GM21619 (cell line): ENCODE measurements around the gene GADD45GIP1.
A peak's percentile ranks its signal among the peaks of the same experiment; 100 is the strongest.
"Not testable (repeated sequence)": the region's sequence is repeated elsewhere in the genome, so short reads cannot be mapped to it uniquely, and the experiment has no call there.

Source experiments
- ATAC-seq: cut with Tn5 transposase; IDR thresholded peaks from one replicate; pipeline ENCODE4 v1.9.1; 2021; ENCODE audit not compliant: unreplicated experiment

The GADD45GIP1 gene

DNA sequence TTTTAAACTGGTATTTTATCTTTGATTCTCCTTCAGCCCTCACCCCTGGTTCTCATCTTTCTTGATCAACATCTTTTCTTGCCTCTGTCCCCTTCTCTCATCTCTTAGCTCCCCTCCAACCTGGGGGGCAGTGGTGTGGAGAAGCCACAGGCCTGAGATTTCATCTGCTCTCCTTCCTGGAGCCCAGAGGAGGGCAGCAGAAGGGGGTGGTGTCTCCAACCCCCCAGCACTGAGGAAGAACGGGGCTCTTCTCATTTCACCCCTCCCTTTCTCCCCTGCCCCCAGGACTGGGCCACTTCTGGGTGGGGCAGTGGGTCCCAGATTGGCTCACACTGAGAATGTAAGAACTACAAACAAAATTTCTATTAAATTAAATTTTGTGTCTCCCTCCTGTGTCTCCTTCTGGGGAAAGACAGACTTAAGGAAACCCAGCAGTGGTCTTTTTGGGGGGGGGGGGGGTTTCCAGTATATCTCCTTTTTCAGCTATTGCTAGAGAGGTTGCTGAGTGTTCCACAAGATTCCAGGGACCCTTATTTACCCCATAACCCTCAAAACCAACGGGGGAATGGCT, 12.8 kb downstream of the GADD45GIP1 start:
- no peak for ATAC-seq

DNA sequence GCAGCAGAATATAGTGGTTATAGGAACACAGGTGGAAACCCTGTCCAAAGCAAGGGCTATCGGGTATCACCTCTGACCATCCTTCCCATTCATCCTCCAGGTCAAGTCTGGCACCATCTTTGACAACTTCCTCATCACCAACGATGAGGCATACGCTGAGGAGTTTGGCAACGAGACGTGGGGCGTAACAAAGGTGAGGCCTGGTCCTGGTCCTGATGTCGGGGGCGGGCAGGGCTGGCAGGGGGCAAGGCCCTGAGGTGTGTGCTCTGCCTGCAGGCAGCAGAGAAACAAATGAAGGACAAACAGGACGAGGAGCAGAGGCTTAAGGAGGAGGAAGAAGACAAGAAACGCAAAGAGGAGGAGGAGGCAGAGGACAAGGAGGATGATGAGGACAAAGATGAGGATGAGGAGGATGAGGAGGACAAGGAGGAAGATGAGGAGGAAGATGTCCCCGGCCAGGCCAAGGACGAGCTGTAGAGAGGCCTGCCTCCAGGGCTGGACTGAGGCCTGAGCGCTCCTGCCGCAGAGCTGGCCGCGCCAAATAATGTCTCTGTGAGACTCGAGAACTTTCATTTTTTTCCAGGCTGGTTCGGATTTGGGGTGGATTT, 13.5 kb downstream of the GADD45GIP1 start:
- no peak for ATAC-seq

DNA sequence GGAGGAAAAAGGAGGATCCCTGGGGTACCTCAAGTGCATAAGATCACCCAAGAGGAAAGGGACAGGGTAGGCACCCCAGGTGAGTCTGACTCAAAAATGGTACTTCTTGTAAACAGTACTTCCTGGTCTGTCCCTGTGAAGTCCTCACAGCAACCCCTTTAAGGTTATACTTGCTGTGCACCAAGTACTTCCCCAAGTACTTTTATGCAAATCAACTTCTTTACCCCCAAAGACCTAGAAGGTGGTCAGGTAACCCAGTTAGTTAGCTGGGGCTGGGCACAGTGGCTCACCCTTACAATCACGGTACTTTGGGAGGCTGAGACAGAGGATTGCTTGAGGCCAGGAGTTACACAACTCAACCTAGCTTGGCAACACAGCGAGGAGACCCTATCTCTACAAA, 16.1 kb downstream of the GADD45GIP1 start:
- ATAC-seq = no peak

DNA sequence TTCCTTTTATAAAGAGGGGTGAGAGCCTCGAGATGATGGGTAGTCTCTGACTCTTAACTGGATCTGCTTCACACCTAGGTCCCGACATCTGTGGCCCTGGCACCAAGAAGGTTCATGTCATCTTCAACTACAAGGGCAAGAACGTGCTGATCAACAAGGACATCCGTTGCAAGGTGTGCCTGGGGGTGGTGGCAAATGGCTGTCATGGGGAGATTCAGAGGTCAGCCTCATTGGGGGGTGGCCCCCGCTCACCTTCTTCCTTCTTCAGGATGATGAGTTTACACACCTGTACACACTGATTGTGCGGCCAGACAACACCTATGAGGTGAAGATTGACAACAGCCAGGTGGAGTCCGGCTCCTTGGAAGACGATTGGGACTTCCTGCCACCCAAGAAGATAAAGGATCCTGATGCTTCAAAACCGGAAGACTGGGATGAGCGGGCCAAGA, 17.0 kb downstream of the GADD45GIP1 start:
- ATAC-seq = no peak

DNA sequence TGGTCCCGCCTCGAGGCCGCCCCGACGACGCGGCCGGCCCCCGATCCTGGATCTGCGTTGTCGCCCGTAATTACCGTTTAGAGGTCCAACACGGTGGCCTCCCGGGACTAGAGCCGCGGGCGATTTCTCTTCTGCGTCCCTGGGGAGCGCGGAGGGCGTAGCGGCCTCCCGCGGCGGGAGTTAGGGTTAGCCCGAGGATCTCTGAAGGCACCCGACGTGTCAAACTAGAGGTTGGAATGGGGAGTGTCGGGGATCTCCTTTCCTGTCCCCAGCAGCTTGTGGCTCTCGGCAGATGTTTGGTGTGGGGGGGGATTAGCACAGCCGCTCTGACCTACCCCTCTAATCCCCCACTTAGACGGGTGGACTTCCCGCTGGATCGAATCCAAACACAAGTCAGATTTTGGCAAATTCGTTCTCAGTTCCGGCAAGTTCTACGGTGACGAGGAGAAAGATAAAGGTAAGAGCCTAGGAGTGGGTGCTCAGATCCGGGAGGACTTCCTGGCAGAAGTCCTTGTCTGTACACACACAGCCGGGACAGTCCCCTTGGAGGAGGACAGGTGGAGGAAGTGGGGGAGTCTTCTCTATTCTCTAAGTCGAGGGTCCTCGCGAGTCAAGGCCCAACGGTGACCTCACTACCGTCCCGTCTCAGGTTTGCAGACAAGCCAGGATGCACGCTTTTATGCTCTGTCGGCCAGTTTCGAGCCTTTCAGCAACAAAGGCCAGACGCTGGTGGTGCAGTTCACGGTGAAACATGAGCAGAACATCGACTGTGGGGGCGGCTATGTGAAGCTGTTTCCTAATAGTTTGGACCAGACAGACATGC, 18.0 kb downstream of the GADD45GIP1 start:
- peak; percentile 4 for ATAC-seq

DNA sequence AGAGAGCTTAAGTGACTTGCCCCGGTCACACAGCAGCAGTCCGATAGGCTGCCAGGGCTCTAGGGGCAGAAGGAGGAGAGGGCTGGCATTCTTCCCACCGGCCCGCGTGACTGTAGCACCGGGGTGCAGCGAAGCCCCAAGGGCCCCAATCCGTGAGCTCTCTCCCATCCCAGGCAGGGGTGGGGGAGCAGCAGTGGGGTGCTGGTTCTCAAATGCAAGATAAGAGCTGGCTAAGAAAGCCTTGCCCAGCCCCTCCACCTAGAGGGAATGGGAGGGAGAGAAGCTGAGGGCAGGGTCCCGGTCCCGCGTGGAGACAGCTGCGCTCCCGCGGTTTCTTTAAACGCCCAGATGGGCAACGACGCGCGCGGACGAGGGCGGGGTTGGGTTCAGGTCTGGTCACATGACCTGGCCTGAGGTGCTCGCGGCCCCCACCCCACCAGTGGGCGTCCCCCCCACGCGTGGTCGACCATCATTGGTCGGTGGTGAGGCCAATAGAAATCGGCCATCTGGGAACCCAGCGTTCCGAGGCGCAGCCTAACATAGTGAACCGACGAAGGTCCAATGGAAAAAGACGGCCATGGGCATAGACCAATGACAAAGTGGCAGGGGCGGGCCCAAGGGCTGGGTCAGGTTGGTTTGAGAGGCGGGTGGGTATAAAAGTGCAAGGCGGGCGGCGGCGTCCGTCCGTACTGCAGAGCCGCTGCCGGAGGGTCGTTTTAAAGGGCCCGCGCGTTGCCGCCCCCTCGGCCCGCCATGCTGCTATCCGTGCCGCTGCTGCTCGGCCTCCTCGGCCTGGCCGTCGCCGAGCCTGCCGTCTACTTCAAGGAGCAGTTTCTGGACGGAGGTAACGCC, 18.9 kb downstream of the GADD45GIP1 start, which contains the start of gene CALR:
TSS of gene CALR (plus strand) at position 683 of the 852 bp plus-strand sequence. CDS start at position 754, 71 bp downstream.
- peak; percentile 82 for ATAC-seq

DNA sequence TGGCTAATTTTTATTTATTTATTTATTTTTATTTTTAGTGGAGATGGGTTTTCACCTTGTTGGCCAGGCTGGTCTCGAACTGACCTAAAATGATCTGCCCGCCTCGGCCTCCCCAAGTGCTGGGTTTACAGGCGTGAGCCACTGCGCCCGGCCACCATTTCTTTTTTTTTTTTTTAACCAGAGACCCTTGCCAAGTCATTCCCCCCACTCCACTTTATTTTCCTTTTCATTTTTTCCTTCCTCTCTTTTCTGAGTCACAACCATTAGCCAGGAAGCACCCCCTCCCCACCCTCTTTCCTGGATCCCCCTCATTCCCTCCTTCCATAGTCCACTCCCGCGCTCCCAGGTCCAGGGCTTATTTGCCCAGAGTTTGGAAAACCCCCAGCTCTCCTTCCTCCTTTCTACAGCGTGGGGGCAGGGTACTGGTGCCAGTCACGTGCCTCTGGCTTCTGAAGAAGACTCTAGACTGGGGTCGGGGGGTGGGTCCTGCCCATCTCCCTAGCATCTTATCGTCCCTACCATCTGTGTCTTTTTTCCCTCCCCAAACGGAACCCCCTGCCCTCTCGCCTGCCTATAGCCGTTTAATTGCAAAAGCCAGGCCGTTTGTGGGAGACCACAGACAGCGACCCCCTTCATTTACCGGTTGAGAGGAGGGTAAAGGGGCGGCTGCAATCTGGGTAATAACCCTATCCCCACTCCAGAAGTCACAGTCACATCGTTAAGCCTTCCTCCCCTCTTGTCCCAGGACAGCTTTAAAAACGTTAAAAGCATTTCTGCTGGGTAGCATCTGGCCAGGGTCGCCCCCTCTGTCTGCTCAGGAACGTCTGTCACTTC, 19.7 kb downstream of the GADD45GIP1 start:
- ATAC-seq = no peak

DNA sequence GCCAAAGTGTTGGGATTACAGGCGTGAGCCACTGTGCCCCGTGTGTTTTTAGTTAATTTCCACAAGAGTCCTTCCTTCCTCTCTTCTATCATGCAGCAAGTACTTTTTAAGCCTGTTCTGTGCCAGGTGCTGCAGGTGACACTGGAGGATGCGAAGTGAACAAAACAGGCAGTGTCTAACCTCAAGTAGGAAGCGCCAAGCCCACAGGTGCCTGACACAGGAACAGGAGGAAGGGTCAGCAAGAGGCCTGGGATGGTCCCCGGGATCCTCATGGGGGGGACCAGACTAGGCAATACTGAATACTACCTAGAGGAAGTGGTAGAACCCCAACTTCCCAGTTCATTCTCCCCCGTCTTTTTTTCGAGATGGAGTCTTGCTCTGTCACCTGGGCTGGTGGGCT, 20.4 kb downstream of the GADD45GIP1 start:
- no peak for ATAC-seq

DNA sequence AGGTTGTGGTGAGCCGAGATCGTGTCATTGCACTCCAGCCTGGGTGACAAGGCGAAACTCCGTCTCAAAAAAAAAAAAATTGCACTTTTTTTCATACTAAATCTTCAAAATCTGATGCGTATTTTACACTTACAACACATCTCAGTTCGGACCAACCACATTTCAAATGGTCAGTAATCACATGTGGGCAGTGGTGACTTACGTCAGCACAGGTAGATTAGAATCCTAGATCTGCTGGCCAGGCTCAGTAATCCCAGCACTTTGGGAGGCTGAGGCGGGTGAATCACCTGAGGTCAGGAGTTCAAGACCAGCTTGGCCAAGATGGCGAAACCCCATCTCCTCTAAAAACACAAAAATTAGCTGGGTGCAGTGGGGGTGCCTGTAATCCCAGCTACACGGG, 22.0 kb downstream of the GADD45GIP1 start:
- ATAC-seq = no peak

DNA sequence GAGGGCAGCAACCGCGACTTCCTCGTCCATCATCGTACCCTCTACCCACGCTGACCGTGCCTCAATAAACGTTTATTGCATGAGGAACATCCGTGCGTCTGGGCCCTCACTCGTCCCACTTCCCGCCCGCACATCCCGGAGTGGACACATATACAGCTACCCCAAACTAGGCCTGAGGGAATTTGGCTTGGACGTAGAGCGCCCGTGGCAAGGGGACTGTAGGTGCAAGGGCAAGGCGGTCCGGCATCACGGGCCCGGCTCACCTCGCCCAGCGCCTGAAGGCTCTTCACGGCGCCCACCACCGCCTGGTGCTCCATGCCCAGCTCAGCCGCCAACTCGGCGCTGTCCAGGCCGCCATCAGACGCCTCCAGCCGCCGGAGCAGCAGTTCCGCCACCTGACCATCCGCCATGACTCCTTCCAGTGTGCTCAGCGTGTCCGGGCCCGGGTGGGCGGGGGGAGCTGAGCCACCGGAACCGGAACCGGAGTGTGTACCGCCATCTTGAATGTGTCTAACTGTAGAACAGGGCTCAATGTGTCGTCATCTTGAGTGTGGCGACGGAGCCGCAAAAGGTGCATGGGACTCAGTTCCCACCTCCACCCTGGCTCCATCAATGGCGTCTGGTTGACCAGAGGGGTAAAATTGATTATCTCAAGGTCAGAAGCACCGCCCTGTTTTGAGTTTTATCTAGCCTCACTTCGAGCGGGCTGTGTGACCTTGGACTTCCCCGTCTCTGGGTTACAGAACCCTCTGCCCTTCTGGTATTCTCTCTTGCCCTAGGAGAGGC, 23.5 kb downstream of the GADD45GIP1 start, which contains the start of gene FARSA:
TSS of gene FARSA (minus strand) at position 425 of the 786 bp plus-strand sequence. CDS start at position 410, 15 bp downstream.
- ATAC-seq = peak; percentile 37

DNA sequence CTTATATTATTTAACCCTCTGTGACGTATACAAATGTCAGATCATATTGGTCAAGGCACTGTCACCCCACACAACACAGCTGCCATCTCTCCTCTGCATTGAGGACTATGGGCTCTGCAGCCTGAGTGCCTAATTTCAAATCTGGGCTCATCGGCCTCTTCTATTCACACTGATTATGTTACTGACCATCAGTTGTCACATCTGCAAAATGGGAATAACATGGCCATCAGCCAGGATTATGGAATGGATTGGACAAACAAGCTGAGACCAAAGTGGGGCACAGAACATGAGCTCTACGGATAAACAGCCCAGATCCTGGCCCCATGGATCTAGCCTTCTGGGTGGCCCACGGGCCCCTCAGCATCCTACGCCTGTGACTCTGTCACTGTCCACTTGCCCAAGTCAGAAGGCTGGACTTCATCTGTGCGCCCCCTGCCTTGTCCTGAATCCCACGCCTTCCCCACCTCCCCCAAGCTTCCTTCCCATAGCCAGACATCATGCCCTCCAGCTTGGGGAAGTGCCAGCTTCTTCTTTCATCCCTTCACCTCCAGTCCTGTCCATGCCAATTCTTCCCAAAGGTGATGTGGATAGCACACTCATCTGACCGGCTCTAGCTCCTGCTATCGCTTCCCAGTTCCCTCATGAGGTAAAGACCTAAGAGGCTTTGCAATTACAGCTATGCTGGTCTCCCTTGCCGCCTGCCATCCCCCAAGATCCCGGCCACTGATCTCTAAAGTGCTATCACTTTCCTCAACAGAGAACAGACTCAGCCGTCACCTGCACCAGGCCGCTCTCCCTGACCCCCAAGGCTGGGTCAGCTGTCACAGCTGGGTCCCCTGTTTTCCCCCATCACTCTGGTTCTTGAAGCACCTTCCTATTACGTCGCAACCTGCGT, 24.4 kb downstream of the GADD45GIP1 start:
- ATAC-seq = no peak

DNA sequence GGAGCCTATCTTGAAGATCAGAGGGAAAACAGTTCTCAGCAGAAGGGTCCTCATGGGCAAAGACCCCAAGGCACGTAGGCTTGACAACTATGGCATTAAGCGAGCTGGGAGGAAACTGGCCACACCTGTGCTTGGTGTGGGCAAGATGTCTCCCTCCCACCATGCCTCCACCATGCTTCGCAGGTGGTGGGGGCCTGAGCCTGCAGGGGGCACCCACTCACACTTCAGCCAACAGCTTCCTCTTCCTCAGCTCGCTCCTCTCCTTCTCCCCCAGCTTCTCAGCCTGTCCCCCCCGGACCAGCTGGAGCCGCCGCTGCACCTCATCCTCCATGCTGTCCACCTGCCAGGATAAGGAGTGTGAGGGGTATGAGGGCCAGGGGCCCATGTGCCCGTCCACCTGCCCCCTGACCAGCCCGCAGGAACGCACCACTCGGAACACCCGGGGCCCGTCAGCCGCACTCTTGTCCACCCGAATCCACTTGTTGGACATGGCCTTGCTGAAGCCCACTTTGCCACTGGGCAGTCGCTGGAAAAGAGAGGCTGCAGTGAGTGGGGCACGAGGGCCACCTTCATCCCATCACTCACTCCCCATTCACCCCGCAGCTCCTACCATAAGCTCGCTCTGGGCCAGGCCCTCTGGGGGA, 26.9 kb downstream of the GADD45GIP1 start:
- no peak for ATAC-seq

DNA sequence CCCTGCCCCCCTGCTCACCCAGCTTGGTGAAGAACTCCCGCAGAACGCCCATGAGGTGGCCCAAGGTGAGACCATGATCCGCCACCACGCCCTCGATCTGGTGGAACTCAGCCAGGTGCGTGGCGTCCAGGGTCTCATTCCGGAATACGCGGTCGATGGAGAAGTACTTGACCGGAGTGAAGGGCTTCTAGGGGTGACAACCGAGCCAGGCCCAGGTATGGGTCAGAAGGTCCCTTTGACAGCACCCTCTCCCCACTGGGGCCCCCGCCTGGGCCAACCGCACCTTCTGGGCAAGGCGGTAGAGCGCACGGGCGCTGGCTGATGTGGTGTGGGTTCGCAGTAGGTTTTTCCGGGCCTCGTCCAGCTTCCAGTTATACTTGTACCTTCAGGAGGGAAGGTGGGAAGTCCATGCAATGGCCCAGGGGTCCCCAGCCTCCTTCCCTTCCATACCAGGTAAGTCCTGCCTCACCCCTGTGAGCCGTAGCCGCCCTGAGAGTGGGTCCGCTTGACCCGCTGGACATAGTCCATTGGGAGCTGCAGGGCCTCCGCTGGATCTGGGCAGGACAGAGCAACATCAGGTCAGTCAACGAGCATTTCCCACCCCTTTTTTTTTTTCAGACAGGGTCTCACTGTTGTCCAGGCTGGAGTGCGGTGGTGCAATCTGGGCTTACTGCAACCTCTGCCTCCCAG, 32.3 kb downstream of the GADD45GIP1 start:
- ATAC-seq = no peak

DNA sequence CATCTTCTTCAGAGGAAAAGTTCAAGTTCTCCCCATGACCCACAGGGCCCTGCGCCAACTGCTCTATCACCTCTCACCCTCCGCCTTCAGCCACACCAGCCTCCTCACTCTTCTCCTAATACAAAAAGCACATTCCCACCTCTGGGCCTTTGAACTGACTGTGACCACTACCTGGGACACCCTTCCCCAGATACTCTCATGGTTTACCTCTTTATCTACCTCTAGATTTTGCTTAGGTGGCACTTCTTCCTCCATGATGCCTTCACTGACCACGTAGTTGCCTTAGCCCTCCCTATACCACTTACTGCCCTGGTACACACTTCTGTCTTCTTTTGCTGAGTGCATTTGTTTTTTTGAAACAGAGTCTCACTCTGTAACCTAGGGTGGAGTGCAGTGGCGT, 34.1 kb downstream of the GADD45GIP1 start:
- ATAC-seq = no peak

DNA sequence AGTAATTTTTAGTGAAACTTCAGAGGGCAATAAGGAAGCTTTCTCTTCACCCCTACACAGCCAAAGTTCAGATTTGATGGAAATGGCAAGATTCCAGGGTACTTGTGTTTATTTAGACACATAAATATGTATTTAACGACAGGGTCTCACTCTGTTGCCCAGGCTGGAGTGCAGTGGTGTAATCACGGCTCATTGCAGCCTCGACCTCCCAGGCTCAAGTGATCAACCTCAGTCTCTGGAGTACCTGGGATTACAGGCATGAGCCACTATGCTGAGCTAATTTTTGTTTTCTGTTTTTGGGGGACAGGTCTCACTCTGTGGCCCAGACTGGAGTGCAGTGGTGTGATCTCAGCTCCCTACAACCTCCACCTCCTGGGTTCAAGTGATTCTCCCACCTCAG, 36.0 kb downstream of the GADD45GIP1 start:
- ATAC-seq = no peak

DNA sequence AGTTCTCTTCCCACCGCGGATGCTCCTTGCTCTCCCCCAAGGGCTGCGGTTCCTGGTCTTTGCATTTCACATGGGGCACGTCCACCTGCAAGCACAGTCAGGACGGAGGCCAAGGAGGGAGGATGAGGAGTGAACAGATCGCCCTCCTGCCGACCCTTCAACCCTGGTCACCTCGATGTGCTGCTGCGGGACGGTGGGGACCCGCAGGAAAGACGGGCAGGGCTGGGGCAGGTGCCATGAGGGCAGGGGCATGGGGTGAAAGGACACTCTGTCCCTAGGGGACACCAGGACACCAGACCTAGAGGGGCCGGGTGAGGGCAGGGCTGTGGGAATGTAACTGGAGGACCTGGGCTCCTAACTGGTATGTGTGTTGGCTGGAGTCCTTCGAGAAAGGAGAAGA, 38.8 kb downstream of the GADD45GIP1 start:
- no peak for ATAC-seq

DNA sequence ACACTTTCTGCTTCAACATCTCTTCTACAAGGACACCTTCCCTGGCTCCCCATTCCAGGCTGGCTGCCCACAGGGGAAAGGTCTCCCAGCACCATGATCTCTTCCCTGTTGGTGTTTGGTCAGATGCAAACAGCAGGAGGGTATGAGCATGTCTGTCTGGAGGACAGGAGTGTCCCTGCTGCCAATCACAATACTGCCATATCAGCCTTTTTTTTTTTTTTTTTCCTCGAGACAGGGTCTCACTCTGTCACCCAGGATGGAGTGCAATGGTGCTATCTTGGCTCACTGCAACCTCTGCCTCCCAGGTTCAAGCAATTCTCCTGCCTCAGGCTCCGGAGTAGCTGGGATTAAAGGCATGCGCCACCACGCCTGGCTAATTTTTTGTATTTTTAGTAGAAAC, 41.2 kb downstream of the GADD45GIP1 start:
- ATAC-seq = not testable (repeated sequence)
